NCI-H1092 treated with DMSO at 0.1 percent for 48 hours (cell line): Measurements from ENCODE around the gene ZNF625.
"Not testable (repeated sequence)": the region's sequence is repeated elsewhere in the genome, so short reads cannot be mapped to it uniquely, and the experiment has no call there.

Experiments used
- DNase-seq: peaks from one replicate; lab custom pipeline; 2025; lab: John Stamatoyannopoulos, UW

ZNF625 gene

DNA sequence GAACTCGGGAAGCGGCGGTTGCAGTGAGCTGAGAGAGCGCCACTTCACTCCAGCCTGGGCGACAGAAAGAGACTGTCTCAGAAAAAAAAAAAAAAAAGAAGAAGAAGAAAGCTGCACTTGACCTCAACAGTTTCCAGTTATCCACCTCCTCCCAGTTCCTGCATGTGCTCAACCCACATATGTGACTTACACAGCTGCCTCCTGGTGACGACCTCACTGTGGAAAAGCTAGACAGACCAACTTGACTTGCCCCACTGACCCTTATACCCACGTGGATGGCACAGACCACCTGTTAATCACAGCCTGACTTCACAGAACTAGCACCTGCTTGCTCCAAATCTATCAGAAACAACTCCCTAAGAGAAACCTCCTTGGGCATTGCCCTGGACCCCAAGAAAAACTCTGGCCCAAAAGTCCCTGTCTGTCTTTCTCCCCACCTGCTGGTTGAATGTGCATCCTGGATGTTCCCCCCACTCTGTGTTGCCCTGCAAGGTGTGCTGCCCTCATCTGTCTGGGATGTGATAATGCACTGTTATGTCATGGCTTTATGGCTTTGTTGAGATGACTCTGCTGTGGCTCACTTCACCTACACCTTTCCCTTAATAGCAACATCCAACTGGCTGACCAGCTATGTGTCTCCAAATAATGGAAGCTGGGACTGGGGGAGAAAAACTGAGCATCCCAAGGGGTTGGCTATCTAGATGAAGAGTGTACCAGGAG lies 19.2 kb downstream of the ZNF625 start:
- no peak for DNase-seq

DNA sequence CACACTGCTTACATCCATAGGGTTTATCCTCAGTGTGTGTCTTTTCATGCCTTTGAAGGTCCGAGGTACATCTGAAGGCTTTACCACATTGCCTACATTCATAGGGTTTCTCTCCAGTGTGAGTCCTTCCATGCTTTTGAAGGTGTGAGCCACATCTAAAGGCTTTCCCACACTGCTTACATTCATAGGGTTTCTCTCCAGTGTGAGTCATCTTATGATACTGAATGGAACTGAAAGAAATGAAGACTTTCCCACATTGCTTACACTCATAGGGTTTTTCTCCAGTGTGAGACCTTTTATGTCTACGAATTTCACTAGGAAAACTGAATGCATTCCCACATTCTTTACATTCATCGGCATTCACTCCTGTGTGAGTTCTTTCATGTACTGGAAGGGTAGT lies 23.5 kb downstream of the ZNF625 start:
- no peak for DNase-seq

- DNase-seq, result no peak
Observed at GRCh38 chr19:12126707-12127106, 29.8 kb downstream of the ZNF625 start.

GRCh38 chr19:12117201-12117970 lies 39.1 kb downstream of the ZNF625 start:
- no peak for DNase-seq

- no peak for DNase-seq
Observed at GRCh38 chr19:12113121-12113520, 43.4 kb downstream of the ZNF625 start.

DNA sequence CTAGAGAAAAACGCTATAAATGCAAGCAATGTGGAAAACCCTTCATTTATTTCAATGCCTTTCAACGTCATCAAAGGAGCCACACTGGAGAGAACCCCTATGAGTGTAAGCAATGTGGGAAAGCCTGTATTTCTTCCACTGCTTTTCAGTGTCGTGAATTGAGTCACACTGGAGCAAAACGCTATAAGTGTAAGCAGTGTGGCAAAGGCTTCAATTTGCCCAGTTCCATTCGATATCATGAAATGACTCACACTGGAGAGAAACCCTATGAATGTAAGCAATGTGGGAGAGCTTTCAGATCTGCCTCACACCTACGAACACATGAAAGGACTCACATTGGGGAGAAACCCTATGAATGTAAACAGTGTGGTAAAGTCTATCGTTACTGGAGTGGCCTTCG lies 43.8 kb downstream of the ZNF625 start:
- DNase-seq, result no peak

GRCh38 chr19:12111943-12112637 lies 44.4 kb downstream of the ZNF625 start:
- no peak for DNase-seq

GRCh38 chr19:12111176-12111575 lies 45.4 kb downstream of the ZNF625 start:
- no peak for DNase-seq

- not testable (repeated sequence) for DNase-seq
Observed at GRCh38 chr19:12103909-12104308, 52.6 kb downstream of the ZNF625 start.

DNA sequence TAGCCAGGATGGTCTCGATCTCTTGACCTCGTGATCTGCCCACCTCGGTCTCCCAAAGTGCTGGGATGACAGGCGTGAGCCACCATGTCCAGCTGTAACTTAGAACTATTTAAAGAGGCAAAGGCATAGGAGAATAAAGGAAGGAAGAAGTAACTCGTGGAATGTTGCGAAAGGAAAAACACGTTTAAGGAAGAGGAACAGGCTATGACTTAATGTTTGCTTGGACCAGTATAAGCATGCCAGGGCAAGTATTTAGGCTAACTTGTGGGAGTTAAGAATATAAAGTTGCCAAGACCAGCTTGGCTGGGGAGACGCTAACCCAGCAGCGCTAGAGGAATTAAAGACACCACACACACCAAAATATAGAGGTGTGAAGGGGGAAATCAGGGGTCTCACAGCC lies 58.5 kb downstream of the ZNF625 start:
- no peak for DNase-seq

- no peak for DNase-seq
Observed at GRCh38 chr19:12095111-12095790, 61.3 kb downstream of the ZNF625 start.
